Stimulated activated CD4-positive, alpha-beta T cell treated with anti-CD3 and anti-CD28 coated beads, Interleukin-4, amount 100 ng/mL, for 1 hour (primary cell): Measurements from ENCODE around the gene DNAH17.

Source experiments
- DNase-seq: peaks from one replicate; pipeline ENCODE4 v3.0.0-alpha.2; 2020

Gene DNAH17

GRCh38 chr17:78384479-78385175 is 192.6 kb downstream of the DNAH17 start:
- DNase-seq: no peak

DNA sequence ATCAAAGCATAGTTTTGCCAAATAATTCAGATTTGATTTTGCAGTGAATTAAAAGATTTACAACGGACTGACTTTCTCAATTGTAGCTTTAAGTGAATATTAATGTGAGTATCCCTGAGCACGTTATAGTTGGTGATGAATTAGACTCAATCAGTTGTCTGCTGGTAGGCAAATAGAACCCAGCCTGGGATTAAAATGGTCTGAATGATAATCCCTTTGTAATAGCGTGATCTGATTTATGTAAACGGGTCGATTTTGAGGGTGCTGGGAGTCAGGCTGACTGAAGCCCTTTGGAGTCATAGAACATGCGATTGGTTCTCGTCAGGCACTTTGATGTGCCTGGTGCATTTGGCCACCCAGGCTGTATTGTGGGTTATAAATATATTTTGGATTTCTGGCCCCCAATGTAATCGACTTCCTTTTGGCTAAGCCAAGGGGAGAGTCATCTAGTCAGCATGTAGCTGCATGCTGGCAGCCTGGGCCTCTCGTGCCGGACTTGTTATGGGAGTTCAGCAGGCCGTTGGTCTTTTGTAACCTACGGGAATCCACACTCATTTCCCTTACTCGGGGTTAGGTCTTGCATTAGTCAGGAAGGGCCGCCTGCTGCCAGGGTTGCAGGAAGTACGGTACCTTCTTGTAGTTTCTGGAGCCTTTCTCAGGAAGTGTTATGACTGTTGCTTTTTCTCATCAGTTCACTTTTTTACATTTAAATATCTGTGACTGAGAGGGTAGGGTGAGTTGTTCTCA is 193.3 kb downstream of the DNAH17 start:
- peak; percentile 60 for DNase-seq

DNA sequence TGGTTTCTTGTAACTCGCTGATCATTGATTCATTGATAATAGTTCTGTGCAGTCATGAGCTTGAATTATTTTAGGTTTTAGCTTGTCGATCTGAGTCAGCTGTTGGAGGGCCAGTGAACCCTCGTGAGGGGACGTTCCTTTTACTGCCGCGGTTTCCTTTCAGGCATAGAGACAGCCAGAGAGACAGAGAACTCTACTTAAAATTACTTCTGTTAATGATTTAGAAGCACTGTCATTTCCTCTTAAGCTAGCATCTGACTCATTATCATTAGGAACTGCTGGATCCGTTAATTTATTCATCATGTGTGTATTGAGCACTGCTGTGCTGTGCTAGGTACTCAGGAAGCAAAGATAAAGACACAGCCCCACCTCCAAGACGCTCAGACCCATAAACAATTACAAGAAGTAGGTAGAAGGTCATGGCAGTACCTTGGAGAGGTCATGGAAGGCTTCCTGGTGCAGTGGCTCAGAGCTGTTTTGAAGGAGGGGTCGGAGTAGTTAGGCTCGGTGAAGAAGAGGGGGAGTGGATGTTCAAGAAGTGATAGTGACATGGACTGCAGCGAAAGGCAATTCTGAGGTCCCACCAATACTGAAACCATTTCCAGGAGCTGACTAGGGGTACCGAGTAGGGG is 195.5 kb downstream of the DNAH17 start:
- peak; percentile 50 for DNase-seq

GRCh38 chr17:78380370-78380769 is 196.8 kb downstream of the DNAH17 start:
- DNase-seq: no peak

DNA sequence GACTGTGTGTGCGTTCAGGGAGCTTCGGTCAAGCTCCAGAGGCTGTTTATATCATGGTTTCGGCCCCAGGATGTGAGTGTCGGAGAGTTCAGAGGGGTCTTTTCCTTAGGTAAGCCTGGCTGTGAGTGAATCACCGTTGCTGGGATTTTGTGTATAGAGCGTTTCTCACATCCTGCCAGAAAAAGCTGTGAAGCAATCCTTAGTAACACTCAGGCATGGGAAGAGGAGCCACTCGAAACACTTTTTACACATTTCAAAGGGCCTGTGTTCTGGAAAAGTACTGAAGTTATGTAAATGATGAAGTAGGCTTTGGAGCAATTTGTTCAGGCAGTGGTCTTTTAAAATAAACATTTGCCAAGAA is 198.1 kb downstream of the DNAH17 start:
- no peak for DNase-seq

- DNase-seq: peak; percentile 83
These were observed 198.7 kb downstream of the DNAH17 start, which contains the start of gene PGS1 for GRCh38 chr17:78378225-78379130. Gene PGS1, plus strand, starts transcription at chr17:78378649. Its CDS starts 17 bp downstream, at chr17:78378666.

DNA sequence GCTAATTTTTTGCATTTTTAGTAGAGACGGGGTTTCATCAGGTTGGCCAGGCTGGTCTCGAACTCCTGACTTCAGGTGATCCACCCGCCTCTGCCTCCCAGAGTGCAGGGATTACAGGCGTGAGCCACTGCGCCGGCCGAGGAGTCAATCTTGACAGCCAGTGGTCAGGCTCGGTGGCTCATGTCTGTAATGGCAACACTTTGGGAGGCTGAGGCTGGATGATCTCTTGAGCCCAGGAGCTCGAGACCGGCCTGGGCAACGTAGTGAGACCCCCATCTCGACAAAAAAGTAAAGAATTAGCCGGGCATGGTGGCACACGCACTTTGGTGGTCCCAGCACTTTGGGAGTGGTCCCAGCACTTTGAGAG is 199.4 kb downstream of the DNAH17 start:
- no peak for DNase-seq

GRCh38 chr17:78376161-78376560 is 201.0 kb downstream of the DNAH17 start:
- DNase-seq: no peak

DNA sequence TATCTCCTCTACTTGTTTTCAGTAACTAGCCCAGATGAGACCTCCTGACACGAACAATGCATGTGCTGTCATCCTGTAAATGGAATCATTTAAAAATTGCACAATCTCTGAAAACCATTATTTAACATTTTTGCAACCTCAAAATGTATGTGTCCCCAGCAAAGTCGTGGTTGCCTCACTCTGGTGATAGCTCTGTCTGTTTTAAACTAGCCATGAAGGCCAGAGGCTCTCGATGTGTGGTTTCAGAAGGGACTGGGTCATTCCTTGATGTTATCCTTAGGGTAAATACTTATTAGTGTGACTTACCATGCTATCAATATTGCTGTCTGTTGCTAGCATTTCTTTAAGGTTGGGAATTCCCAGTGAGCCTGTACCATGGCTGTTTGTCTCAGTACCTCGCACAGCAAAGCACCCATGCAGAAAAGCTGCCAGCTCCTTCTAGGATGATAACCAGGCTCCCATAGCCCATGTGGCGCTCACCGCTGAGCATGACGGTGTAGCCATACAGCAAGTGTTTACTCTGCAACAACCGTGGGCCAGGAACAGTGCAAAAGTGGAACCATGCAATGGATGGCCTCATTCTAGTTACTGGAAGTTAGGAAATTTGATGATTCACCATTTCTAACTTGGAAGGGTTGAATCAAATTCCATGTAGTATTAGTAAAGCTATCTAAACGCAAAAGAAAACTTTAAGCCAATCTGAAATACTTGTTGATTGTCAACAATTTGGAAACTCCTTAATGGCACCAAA is 201.6 kb downstream of the DNAH17 start:
- no peak for DNase-seq

- DNase-seq: no peak
These were observed 202.4 kb downstream of the DNAH17 start for GRCh38 chr17:78374631-78375274.

GRCh38 chr17:78374189-78374588 is 203.0 kb downstream of the DNAH17 start:
- DNase-seq: no peak
